G401 (cell line): ENCODE measurements around the gene FUT3. TPM values are rescaled to one million over a fixed set of nuclear protein-coding genes. Genes with fewer than 3 reads are reported as not detected.

Experiments used
- total RNA-seq: library from RNA; depleted of rRNA; stranded (reverse); fragments of >200 nt; shearing (Covaris generic); gene quantifications from 2 replicates; pipeline ENCODE4 v1.2.3, GENCODE V29; 2014; rRNA removed

FUT3 gene
- total RNA-seq, 1 experiment from 2014 or later = not detected

Other genes starting within 250 kb of the FUT3 start
- gene SAFB2, start 228.7 kb downstream of the FUT3 start, total RNA-seq = 6.0 and 13.7 TPM in 2 replicates
- gene SAFB, start 228.4 kb downstream of the FUT3 start, total RNA-seq = 43.8 and 65.7 TPM in 2 replicates
- 36.5 and 74.5 TPM in 2 replicates for gene MICOS13, start 170.9 kb downstream of the FUT3 start, total RNA-seq
- gene HSD11B1L, start 170.4 kb downstream of the FUT3 start, total RNA-seq = 15.1 and 18.8 TPM in 2 replicates
- 758 and 1,281 TPM in 2 replicates for gene RPL36, start 161.2 kb downstream of the FUT3 start, total RNA-seq
- gene LONP1, start 131.3 kb downstream of the FUT3 start, total RNA-seq = 240 and 246 TPM in 2 replicates
- gene CATSPERD, start 130.8 kb downstream of the FUT3 start, total RNA-seq = not detected in 2 replicates
- gene PRR22, start 66.7 kb downstream of the FUT3 start, total RNA-seq = 0.43 and 2.6 TPM in 2 replicates
- gene DUS3L, start 60.3 kb downstream of the FUT3 start, total RNA-seq = 100 and 105 TPM in 2 replicates
- 8.3 and 14.0 TPM in 2 replicates for gene NRTN, start 46.4 kb downstream of the FUT3 start, total RNA-seq
- not detected in 2 replicates for gene FUT6, start 11.7 kb downstream of the FUT3 start, total RNA-seq
- gene FUT5, start 19.1 kb upstream of the FUT3 start, total RNA-seq = not detected in 2 replicates
- 430 and 662 TPM in 2 replicates for gene NDUFA11, start 52.3 kb upstream of the FUT3 start, total RNA-seq
- 2.2 and 2.6 TPM in 2 replicates for gene VMAC, start 53.4 kb upstream of the FUT3 start, total RNA-seq
- 0.31 and 5.8 TPM in 2 replicates for gene CAPS, start 62.8 kb upstream of the FUT3 start, total RNA-seq
- 55.2 and 71.9 TPM in 2 replicates for gene RANBP3, start 126.7 kb upstream of the FUT3 start, total RNA-seq